Kidney (tissue), 14 donors: Measurements from ENCODE around the gene SLC12A5. TPM values are rescaled to one million over a fixed set of nuclear protein-coding genes. Genes with fewer than 3 reads are reported as not detected.

ENCODE experiments used
- DNase-seq, 5 donors: peaks; one replicate each; pipeline ENCODE4 v3.0.0-alpha.2; 2013 to 2020
- FAIRE-seq: peaks from 2 replicates; lab custom pipeline; 2012; peaks lifted over from hg19 to GRCh38; lab: Jason Lieb, UNC
- H3K27ac ChIP-seq, 2 donors: one replicate each; pipeline ENCODE4 v1.7.0; 2013; ENCODE audit warnings: low read depth in 2 of 2, low read length in 2 of 2, inconsistent platforms in 1 of 2
- H3K27me3 ChIP-seq: one replicate; pipeline ENCODE4 v1.7.1; 2013; ENCODE audit warnings: low read length, inconsistent platforms; ENCODE audit not compliant: control insufficient read depth, insufficient read depth
- H3K36me3 ChIP-seq, 3 donors: one replicate each; pipeline versions ENCODE4 v1.7.0 to v1.7.1; 2013; ENCODE audit warnings: low read length in 3 of 3, control low read depth in 1 of 3, inconsistent platforms in 1 of 3; ENCODE audit not compliant: insufficient read depth in 3 of 3, control insufficient read depth in 2 of 3
- H3K4me1 ChIP-seq, 3 donors: one replicate each; pipeline versions ENCODE4 v1.7.0 to v1.7.1; 2013; ENCODE audit warnings: low read length in 3 of 3, inconsistent platforms in 1 of 3, low read depth in 1 of 3; ENCODE audit not compliant: control insufficient read depth in 2 of 3, insufficient read depth in 2 of 3
- H3K4me3 ChIP-seq, 3 donors: one replicate each; pipeline versions ENCODE4 v1.7.0 to v1.8.1; 2013; ENCODE audit warnings: low read length in 3 of 3, control low read depth in 1 of 3, inconsistent platforms in 1 of 3
- H3K9ac ChIP-seq, 3 donors: one replicate each; pipeline versions ENCODE4 v1.7.0 to v1.7.1; 2013; ENCODE audit warnings: low read length in 3 of 3, control low read depth in 1 of 3, inconsistent platforms in 1 of 3
- H3K9me3 ChIP-seq, 3 donors: one replicate each; pipeline versions ENCODE4 v1.7.0 to v1.7.1; 2013; ENCODE audit warnings: low read length in 3 of 3, control low read depth in 1 of 3, inconsistent platforms in 1 of 3; ENCODE audit not compliant: control insufficient read depth in 2 of 3, insufficient read depth in 1 of 3
- intact Hi-C: fragments of 100-400 bp; cut with DNase I; formaldehyde crosslinking; loops from one replicate; pipeline ENCODE4 v1.11.1; 2022
- polyA plus RNA-seq: library from polyadenylated mRNA; stranded (reverse); fragments of 350-450 nt; fragmentation: Illumina TruSeq; extraction: RNeasy Lipid Tissue Mini Kit (QIAGEN cat#74804); gene quantifications from one replicate; pipeline ENCODE4 v1.2.3, GENCODE V29; 2014; ENCODE audit warnings: low read depth, low replicate concordance; ENCODE audit not compliant: insufficient read depth
- total RNA-seq: library from RNA; stranded (reverse); fragmentation: NEBNext Ultra II Directional; extraction: Animal tissue kit (Norgen Biotek cat#: 25700); gene quantifications from one replicate; pipeline ENCODE4 v1.2.1, GENCODE V29; 2021
- TF ChIP-seq, protein P1 (sequence below): IDR thresholded peaks from 3 replicates; pipeline ENCODE4 v1.5.1; 2012; ENCODE audit warnings: mild to moderate bottlenecking, moderate library complexity, borderline replicate concordance; ENCODE audit not compliant: insufficient read depth; ENCODE audit errors: extremely low read depth
- donor health status: control.
- donor health status: control.
- donor health status: control.
- donor health status: control.
- donor health status: control.
- donor health status: DM: yes; HTN: yes; CAD: no.
- donor health status: Normal renal cell carcinoma (clear cell type).

Gene SLC12A5
- total and polyA plus RNA-seq, 2 donors from 2014 or later, result 2.0 to 2.5 TPM

GRCh38 chr20:46004187-46004586, 24.8 kb upstream of the SLC12A5 start:
- H3K4me1 ChIP-seq, result no peaks in the 10 kb centered on the region
- peaks cover 10% of the 10 kb centered on the region for H3K27me3 ChIP-seq
- H3K9me3 ChIP-seq, result no peaks in the 10 kb centered on the region
- intact Hi-C loops, result no loop called here
- H3K4me3 ChIP-seq, result no peak overlapping the region
- H3K9ac ChIP-seq, result no peak overlapping the region
- no peak for FAIRE-seq
- DNase-seq, result no peak
- TF ChIP-seq, protein P1, sequence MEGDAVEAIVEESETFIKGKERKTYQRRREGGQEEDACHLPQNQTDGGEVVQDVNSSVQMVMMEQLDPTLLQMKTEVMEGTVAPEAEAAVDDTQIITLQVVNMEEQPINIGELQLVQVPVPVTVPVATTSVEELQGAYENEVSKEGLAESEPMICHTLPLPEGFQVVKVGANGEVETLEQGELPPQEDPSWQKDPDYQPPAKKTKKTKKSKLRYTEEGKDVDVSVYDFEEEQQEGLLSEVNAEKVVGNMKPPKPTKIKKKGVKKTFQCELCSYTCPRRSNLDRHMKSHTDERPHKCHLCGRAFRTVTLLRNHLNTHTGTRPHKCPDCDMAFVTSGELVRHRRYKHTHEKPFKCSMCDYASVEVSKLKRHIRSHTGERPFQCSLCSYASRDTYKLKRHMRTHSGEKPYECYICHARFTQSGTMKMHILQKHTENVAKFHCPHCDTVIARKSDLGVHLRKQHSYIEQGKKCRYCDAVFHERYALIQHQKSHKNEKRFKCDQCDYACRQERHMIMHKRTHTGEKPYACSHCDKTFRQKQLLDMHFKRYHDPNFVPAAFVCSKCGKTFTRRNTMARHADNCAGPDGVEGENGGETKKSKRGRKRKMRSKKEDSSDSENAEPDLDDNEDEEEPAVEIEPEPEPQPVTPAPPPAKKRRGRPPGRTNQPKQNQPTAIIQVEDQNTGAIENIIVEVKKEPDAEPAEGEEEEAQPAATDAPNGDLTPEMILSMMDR, result no peak
- no peak overlapping the region for H3K27ac ChIP-seq
- no peaks in the 10 kb centered on the region for H3K36me3 ChIP-seq

GRCh38 chr20:46004889-46005473, 24.0 kb upstream of the SLC12A5 start:
- DNase-seq (no peak), FAIRE-seq (no peak)
- no peaks in the 10 kb centered on the region for H3K4me1 ChIP-seq
- no peak overlapping the region for H3K9ac ChIP-seq
- no peaks in the 10 kb centered on the region for H3K36me3 ChIP-seq
- H3K9me3 ChIP-seq, result no peaks in the 10 kb centered on the region
- H3K27ac ChIP-seq, result no peak overlapping the region
- intact Hi-C loops, result no loop called here
- no peak overlapping the region for H3K4me3 ChIP-seq
- H3K27me3 ChIP-seq, result peaks cover 16% of the 10 kb centered on the region
- TF ChIP-seq, protein P1, result no peak

GRCh38 chr20:46006022-46006705, 22.9 kb upstream of the SLC12A5 start:
- H3K9me3 ChIP-seq, result no peaks in the 10 kb centered on the region
- intact Hi-C loops, result no loop called here
- TF ChIP-seq, protein P1, result no peak
- DNase-seq (no peak), FAIRE-seq (no peak)
- H3K27ac ChIP-seq, result no peak overlapping the region
- H3K27me3 ChIP-seq, result peaks cover 26% of the 10 kb centered on the region
- H3K4me3 ChIP-seq, result no peak overlapping the region
- no peak overlapping the region for H3K9ac ChIP-seq
- no peaks in the 10 kb centered on the region for H3K4me1 ChIP-seq
- no peaks in the 10 kb centered on the region for H3K36me3 ChIP-seq
